Measurements from ENCODE around the gene AMOTL2.

Gene AMOTL2

DNA sequence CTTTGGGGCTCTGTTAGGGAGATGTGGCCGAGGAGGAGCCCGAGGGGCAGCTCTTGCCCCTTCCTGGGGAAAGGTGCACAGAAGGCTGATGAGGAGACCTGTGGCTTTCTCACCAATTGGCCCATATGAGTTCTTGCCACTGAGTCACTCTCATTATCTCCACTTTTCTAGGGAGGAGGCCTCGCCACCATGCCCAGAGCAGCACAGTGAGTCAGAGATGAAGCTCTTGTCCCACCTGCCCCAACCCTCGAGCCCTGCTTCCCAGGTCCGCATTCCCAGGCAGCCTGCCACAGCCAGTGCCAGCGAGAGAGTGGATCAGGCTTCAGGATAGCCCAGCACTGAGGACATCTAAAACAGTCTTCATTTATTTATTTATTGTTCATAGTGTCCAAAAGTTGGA is 53.5 kb downstream of the AMOTL2 start:
- Histone ChIP-seq H3K27me3 (ENCODE audit: insufficient read depth, insufficient read length) (no peaks in the 10 kb centered on the region), H3K4me1 (ENCODE audit: insufficient read depth, insufficient read length) (peaks cover 3% of the 10 kb centered on the region), H3K36me3 (ENCODE audit: insufficient read depth, insufficient read length, low read length) (no peaks in the 10 kb centered on the region), H3K4me3 (ENCODE audit: insufficient read length, low read depth) (no peak overlapping the region), H3K9me3 (ENCODE audit: insufficient read depth, low read length) (no peaks in the 10 kb centered on the region), H3K9ac (ENCODE audit: insufficient read length, low read depth) (no peak overlapping the region)
- TF ChIP-seq ZNF274 (IDR thresholded peaks at IDR 0.05; ENCODE audit: low read depth, low read length), result no peak
- no peak for DNase-seq (ENCODE audit: low read depth, low spot score)

DNA sequence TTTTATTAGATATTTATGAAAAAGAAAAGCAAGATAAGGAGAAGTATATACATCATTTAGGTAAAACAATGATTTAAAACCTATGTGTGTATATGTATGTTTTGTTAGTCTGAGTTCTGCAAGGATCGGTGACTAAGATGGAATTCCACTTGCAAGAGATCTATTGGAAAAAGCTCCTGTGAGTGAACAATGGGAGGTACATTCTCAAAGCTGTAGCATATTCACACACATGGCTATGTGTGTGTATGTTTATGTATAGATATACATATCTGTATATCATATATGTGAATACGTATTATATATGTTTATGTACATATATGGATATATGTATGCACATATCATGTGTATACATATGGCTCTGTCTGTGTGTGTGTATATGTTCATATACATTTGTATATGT is 54.3 kb downstream of the AMOTL2 start:
- DNase-seq (ENCODE audit: low read depth, low spot score), result no peak
- no peaks in the 10 kb centered on the region for H3K36me3 ChIP-seq (ENCODE audit: insufficient read depth, insufficient read length, low read length)
- H3K9ac ChIP-seq (ENCODE audit: insufficient read length, low read depth), result no peak overlapping the region
- peaks cover 10% of the 10 kb centered on the region for H3K4me1 ChIP-seq (ENCODE audit: insufficient read depth, insufficient read length)
- no peaks in the 10 kb centered on the region for H3K27me3 ChIP-seq (ENCODE audit: insufficient read depth, insufficient read length)
- H3K4me3 ChIP-seq (ENCODE audit: insufficient read length, low read depth), result no peak overlapping the region
- TF ChIP-seq YY1 (IDR thresholded peaks at IDR 0.05; ENCODE audit: insufficient read depth, insufficient read length) (no peak), ZNF274 (IDR thresholded peaks at IDR 0.05; ENCODE audit: low read depth, low read length) (no peak), SUZ12 (IDR thresholded peaks at IDR 0.05; ENCODE audit: extremely low read depth, insufficient read depth, insufficient read length) (no peak)
- H3K9me3 ChIP-seq (ENCODE audit: insufficient read depth, low read length), result no peaks in the 10 kb centered on the region

DNA sequence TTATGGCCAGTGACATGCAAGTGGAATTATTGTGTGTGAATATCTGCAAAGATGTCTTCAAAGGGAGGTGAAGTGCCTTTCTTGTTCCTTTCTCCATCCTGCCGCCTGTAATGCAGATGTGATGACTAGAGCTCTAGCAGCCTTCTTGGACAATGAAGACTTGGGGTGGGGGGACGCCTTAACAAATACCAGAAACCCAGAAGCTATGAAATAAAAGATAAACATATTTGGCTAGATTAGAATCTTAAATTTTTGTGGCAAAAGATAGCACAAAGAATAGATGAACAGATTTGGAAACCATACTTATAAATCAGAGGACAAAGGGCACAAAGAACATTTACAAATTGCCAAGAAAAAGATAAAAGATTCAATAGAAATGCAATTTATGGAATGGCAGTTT is 56.1 kb downstream of the AMOTL2 start:
- no peak for DNase-seq (ENCODE audit: low read depth, low spot score)

GRCh38 chr3:134317106-134317947 is 56.9 kb downstream of the AMOTL2 start:
- DNase-seq (ENCODE audit: low read depth, low spot score), result no peak
- Histone ChIP-seq H3K36me3 (ENCODE audit: insufficient read depth, insufficient read length, low read length) (no peaks in the 10 kb centered on the region), H3K27me3 (ENCODE audit: insufficient read depth, insufficient read length) (peaks cover 3% of the 10 kb centered on the region), H3K9me3 (ENCODE audit: insufficient read depth, low read length) (no peaks in the 10 kb centered on the region; the same call in 1 of the 2 replicates), H3K9ac (ENCODE audit: insufficient read length, low read depth) (no peak overlapping the region), H3K4me3 (ENCODE audit: insufficient read length, low read depth) (no peak overlapping the region), H3K4me1 (ENCODE audit: insufficient read depth, insufficient read length) (peaks cover 21% of the 10 kb centered on the region)
- TF ChIP-seq YY1 (IDR thresholded peaks at IDR 0.05; ENCODE audit: insufficient read depth, insufficient read length) (no peak), ZNF274 (IDR thresholded peaks at IDR 0.05; ENCODE audit: low read depth, low read length) (no peak), SUZ12 (IDR thresholded peaks at IDR 0.05; ENCODE audit: extremely low read depth, insufficient read depth, insufficient read length) (no peak)

More for the DNA sequence above, 56.1 kb downstream of the AMOTL2 start:
- TF ChIP-seq YY1 (IDR thresholded peaks at IDR 0.05; ENCODE audit: insufficient read depth, insufficient read length) (no peak), SUZ12 (IDR thresholded peaks at IDR 0.05; ENCODE audit: extremely low read depth, insufficient read depth, insufficient read length) (no peak), ZNF274 (IDR thresholded peaks at IDR 0.05; ENCODE audit: low read depth, low read length) (no peak)
- H3K36me3 ChIP-seq (ENCODE audit: insufficient read depth, insufficient read length, low read length), result no peaks in the 10 kb centered on the region
- peaks cover 21% of the 10 kb centered on the region for H3K4me1 ChIP-seq (ENCODE audit: insufficient read depth, insufficient read length)
- H3K9ac ChIP-seq (ENCODE audit: insufficient read length, low read depth), result no peak overlapping the region
- H3K27me3 ChIP-seq (ENCODE audit: insufficient read depth, insufficient read length), result peaks cover 3% of the 10 kb centered on the region
- H3K9me3 ChIP-seq (ENCODE audit: insufficient read depth, low read length), result no peaks in the 10 kb centered on the region
- no peak overlapping the region for H3K4me3 ChIP-seq (ENCODE audit: insufficient read length, low read depth)

GRCh38 chr3:134315286-134316106 is 58.8 kb downstream of the AMOTL2 start:
- TF ChIP-seq ZNF274 (IDR thresholded peaks at IDR 0.05; ENCODE audit: low read depth, low read length), result no peak
- no peak for TF ChIP-seq YY1 (IDR thresholded peaks at IDR 0.05; ENCODE audit: insufficient read depth, insufficient read length)
- no peak for TF ChIP-seq SUZ12 (IDR thresholded peaks at IDR 0.05; ENCODE audit: extremely low read depth, insufficient read depth, insufficient read length)
- no peak overlapping the region for H3K9ac ChIP-seq (ENCODE audit: insufficient read length, low read depth)
- H3K9me3 ChIP-seq (ENCODE audit: insufficient read depth, low read length), result no peaks in the 10 kb centered on the region; the same call in 1 of the 2 replicates
- peaks cover 24% of the 10 kb centered on the region for H3K4me1 ChIP-seq (ENCODE audit: insufficient read depth, insufficient read length)
- DNase-seq (ENCODE audit: low read depth, low spot score), result no peak
- no peaks in the 10 kb centered on the region for H3K36me3 ChIP-seq (ENCODE audit: insufficient read depth, insufficient read length, low read length)
- peaks cover 3% of the 10 kb centered on the region for H3K27me3 ChIP-seq (ENCODE audit: insufficient read depth, insufficient read length)
- H3K4me3 ChIP-seq (ENCODE audit: insufficient read length, low read depth), result no peak overlapping the region

DNA sequence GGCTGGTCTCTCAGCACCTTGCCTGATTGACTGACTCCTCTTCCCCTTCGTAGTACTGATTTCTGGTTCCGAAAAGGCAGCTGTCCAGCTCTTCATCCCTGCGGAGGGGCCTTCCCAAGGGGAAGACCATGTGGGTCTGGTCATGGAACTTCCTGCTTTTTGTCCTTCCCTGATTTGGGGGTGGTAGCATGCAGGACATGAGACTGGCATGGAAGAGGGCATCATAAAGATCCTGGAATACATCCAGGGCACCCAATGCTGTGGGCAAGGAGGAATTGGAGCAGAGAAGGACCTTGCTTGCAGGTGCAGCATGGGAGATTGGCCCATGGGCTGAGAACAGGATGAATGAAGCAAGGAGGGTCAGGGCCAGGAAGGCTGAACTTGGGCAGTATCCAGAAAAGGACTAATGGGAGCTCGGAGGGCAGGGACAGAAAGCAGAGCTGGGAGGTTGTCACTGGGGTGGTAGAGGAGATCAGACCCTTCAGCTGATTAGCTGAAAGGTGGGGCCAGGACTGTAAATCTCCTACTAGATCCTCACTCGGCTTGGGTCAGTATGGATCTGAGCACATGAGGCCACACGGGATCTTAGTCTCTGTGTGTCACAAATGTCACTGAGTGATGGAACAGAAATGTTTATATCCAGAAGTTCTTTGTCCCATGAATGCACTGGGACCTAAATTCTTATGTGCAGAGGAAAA is 59.5 kb downstream of the AMOTL2 start:
- no peak for TF ChIP-seq YY1 (IDR thresholded peaks at IDR 0.05; ENCODE audit: insufficient read depth, insufficient read length)
- no peak for TF ChIP-seq ZNF274 (IDR thresholded peaks at IDR 0.05; ENCODE audit: low read depth, low read length)
- no peak for TF ChIP-seq SUZ12 (IDR thresholded peaks at IDR 0.05; ENCODE audit: extremely low read depth, insufficient read depth, insufficient read length)
- no peaks in the 10 kb centered on the region; the same call in 1 of the 2 replicates for H3K9me3 ChIP-seq (ENCODE audit: insufficient read depth, low read length)
- H3K4me3 ChIP-seq (ENCODE audit: insufficient read length, low read depth), result no peak overlapping the region
- DNase-seq (ENCODE audit: low read depth, low spot score), result no peak
- H3K4me1 ChIP-seq (ENCODE audit: insufficient read depth, insufficient read length), result peaks cover 29% of the 10 kb centered on the region
- no peaks in the 10 kb centered on the region for H3K36me3 ChIP-seq (ENCODE audit: insufficient read depth, insufficient read length, low read length)
- H3K27me3 ChIP-seq (ENCODE audit: insufficient read depth, insufficient read length), result peaks cover 3% of the 10 kb centered on the region
- no peak overlapping the region for H3K9ac ChIP-seq (ENCODE audit: insufficient read length, low read depth)
